Activated CD4-positive, alpha-beta memory T cell treated with anti-CD3 and anti-CD28 coated beads for 36 hours (primary cell): Measurements from ENCODE around the gene CADPS. TPM values are rescaled to one million over a fixed set of nuclear protein-coding genes. Genes with fewer than 3 reads are reported as not detected.

Experiments used
- CTCF ChIA-PET: fragments of 350-600 bp; sonication (Branson Sonifier 250); formaldehyde crosslinking; loops from one replicate; lab custom pipeline; 2021; ENCODE audit warnings: antibody characterized with exemption, inconsistent platforms; lab: Charles Lee
- POLR2A ChIA-PET: fragments of 350-600 bp; sonication (Branson Sonifier 250); formaldehyde crosslinking; loops from one replicate; lab custom pipeline; 2021; ENCODE audit warnings: antibody characterized with exemption; lab: Charles Lee
- DNase-seq: peaks from one replicate; pipeline ENCODE4 v3.0.0-alpha.2; 2020
- H3K27ac Mint-ChIP-seq: one replicate; pipeline ENCODE4 v1.8.0; 2021; ENCODE audit warnings: mixed read lengths
- H3K27me3 Mint-ChIP-seq: one replicate; pipeline ENCODE4 v1.8.0; 2021; ENCODE audit warnings: mixed read lengths
- H3K36me3 Mint-ChIP-seq: one replicate; pipeline ENCODE4 v1.8.0; 2021; ENCODE audit warnings: mixed read lengths
- H3K4me1 Mint-ChIP-seq: one replicate; pipeline ENCODE4 v1.8.0; 2021; ENCODE audit warnings: low read depth, mixed read lengths
- H3K4me3 Mint-ChIP-seq: one replicate; pipeline ENCODE4 v1.8.0; 2021; ENCODE audit warnings: mild to moderate bottlenecking, mixed read lengths
- H3K9me3 Mint-ChIP-seq: one replicate; pipeline ENCODE4 v1.8.0; 2021; ENCODE audit warnings: mixed read lengths
- intact Hi-C: fragments of 100-400 bp; cut with micrococcal nuclease; formaldehyde crosslinking; loops from one replicate; pipeline ENCODE4 v1.15.1; 2023
- total RNA-seq, 2 experiments: library from RNA; stranded (reverse); gene quantifications; one replicate each; pipeline ENCODE4 v1.2.3, GENCODE V29; 2021

The CADPS gene
- total RNA-seq, 2 experiments from 2014 or later, result not detected

DNA sequence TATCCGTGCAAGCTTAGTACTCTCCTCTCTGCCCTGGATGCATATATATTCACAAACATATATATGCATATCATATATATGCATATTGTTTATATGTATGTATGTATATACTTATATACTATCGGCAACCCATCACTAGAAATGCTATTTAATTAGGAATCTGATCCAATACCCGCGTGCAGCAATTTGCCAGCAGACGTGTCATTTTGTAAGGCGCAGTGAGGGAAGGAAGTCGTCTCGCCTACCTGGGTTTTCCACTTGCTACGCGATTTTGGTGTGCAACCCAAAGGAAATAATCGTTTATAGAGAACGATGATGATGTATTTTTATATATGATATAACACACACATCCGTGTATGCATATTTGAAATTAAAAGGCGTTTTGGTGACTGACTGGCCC is 496.3 kb downstream of the CADPS start:
- DNase-seq, result no peak

DNA sequence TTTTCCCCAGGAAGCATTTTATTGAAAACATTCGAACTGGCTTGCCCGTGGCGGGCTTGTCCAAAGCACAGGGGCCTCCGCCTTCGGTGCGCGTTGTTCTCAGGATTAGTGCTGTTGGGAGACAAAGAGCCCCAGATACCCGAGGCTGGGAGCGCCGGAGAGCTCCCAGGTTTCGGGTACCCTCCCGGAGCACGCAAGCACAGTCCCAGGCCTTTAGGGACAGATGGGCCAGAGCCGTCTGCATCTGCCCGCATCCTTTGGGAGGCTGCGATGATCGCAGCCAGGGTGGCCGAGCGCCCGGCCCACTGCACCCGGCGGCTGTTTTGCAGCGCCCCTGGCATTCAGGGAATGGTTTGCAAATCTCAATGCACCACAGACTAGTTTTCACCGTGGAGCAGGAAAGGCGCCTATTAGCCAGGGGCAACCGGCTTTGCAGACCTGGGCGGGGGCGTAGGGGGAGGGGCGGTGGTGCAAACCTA is 496.9 kb downstream of the CADPS start:
- H3K27me3 Mint-ChIP-seq, result peaks cover 69% of the 10 kb centered on the region
- DNase-seq, result no peak
- H3K4me3 Mint-ChIP-seq, result no peak overlapping the region
- POLR2A ChIA-PET, result no interaction called here
- CTCF ChIA-PET, result no interaction called here
- peaks cover 9% of the 10 kb centered on the region for H3K4me1 Mint-ChIP-seq
- H3K36me3 Mint-ChIP-seq, result no peaks in the 10 kb centered on the region
- no peaks in the 10 kb centered on the region for H3K9me3 Mint-ChIP-seq
- H3K27ac Mint-ChIP-seq, result no peak overlapping the region
- intact Hi-C loops, result no loop called here

More for the DNA sequence above, 496.3 kb downstream of the CADPS start:
- ChIA-PET CTCF (no interaction called here), POLR2A (no interaction called here)
- Mint-ChIP-seq H3K4me3 (no peak overlapping the region), H3K9me3 (no peaks in the 10 kb centered on the region), H3K4me1 (peaks cover 6% of the 10 kb centered on the region), H3K27ac (no peak overlapping the region), H3K27me3 (peaks cover 64% of the 10 kb centered on the region), H3K36me3 (no peaks in the 10 kb centered on the region)
- intact Hi-C loops, result no loop called here

DNA sequence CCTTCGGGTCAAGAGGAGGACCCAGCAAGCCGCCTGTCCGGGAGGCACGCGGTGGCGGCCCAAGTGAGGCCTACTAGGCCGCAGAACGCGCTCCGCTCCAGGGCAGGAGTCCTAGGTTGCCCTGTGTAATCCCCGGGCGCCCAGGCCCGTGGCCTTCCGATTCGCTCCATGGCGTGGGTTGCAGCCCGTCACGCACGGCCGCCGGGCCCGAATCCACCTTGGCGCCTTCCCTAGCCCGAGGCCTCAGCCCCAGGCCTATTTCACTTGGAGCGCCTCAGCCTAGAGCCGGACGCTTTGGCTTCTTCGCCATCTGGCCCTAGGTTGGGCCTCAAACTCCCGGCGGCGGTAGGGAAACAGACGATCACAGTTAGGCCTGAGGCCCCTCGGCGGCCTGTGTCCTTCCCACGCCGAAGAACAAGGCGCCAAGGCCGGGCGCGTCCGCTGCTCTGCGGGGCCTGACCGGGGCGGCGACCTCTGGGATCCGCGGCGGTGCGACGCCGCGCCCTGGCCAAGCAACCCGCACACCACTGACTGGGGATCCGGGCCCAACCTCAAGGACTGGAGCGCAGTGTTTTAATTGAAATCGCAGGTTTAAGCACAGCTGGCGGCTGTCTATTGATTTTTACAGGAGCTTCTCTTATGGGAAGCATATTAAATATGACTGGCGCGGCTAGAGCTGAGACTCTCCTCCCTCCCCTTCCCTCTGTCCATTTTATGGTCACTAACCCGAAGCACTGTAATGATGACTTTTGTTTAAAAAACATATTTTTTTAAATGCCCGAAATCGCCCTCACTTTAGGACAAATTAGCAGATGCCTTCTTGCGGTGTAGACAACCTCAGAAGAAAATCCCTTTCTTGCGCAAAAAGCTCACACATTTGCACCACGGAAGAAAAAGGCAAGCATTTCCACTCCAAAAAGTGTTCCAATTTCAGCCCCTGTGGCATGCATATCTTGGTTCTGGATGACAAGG is 498.0 kb downstream of the CADPS start:
- intact Hi-C loops, result no loop called here
- H3K9me3 Mint-ChIP-seq, result no peaks in the 10 kb centered on the region
- H3K27ac Mint-ChIP-seq, result no peak overlapping the region
- no peak overlapping the region for H3K4me3 Mint-ChIP-seq
- POLR2A ChIA-PET, result no interaction called here
- H3K4me1 Mint-ChIP-seq, result peaks cover 13% of the 10 kb centered on the region
- H3K36me3 Mint-ChIP-seq, result no peaks in the 10 kb centered on the region
- CTCF ChIA-PET, result no interaction called here
- DNase-seq, result no peak
- peaks cover 72% of the 10 kb centered on the region for H3K27me3 Mint-ChIP-seq

DNA sequence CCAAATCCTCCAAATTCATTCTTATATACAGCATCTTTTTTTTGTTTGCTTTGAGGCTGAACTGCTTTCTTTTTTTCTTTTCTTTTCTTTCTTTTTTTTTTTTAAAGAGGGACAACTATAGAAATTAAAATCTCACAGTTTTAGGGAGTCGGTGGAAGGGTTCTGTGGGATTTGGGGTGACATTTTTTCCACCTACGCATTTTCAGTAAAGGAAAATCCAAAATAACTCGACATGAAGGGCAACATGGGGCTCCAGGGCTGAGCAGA is 498.8 kb downstream of the CADPS start:
- peaks cover 13% of the 10 kb centered on the region for H3K4me1 Mint-ChIP-seq
- H3K36me3 Mint-ChIP-seq, result no peaks in the 10 kb centered on the region
- DNase-seq, result no peak
- POLR2A ChIA-PET, result no interaction called here
- intact Hi-C loops, result no loop called here
- H3K9me3 Mint-ChIP-seq, result no peaks in the 10 kb centered on the region
- CTCF ChIA-PET, result no interaction called here
- H3K27ac Mint-ChIP-seq, result no peak overlapping the region
- peaks cover 72% of the 10 kb centered on the region for H3K27me3 Mint-ChIP-seq
- H3K4me3 Mint-ChIP-seq, result no peak overlapping the region

DNA sequence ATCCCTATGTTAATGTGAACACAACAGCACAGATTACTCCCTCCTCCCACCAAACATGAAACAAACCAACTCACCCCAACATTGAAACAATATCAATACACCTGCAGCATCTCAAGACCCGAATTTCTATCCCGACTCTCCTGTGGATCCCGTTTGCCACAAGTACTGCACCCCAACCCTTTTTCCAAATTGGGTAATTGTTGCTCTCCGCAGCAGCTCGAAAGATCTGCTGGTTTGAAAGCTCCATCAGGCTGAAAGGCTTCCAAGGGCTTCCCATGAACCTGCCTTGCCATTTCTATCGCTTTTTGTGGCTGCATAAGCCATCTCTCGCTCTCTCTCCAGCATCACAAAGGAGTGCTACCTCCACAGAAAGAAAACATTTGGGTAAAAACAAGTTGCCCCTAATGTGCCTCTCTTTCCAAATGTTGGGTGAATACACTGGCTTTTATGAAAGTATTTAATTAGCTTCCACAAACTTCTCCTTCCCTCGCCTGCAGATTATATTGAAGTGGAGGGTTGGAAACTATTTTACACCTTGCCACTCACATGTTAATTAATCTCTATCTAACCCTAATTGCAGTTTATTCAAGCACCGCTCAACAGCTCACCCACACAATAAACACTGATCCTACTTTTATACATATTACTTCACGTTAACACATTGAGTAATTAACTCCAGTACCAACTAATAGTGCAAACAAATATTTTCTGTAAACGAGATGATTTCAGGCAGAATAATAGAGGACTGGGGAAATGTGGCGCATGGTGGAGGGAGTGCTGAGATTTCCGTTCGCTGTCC is 499.4 kb downstream of the CADPS start:
- peaks cover 73% of the 10 kb centered on the region for H3K27me3 Mint-ChIP-seq
- intact Hi-C loops, result no loop called here
- no peaks in the 10 kb centered on the region for H3K9me3 Mint-ChIP-seq
- no peak overlapping the region for H3K4me3 Mint-ChIP-seq
- POLR2A ChIA-PET, result no interaction called here
- CTCF ChIA-PET, result no interaction called here
- H3K27ac Mint-ChIP-seq, result no peak overlapping the region
- no peak for DNase-seq
- peaks cover 13% of the 10 kb centered on the region for H3K4me1 Mint-ChIP-seq
- H3K36me3 Mint-ChIP-seq, result no peaks in the 10 kb centered on the region

DNA sequence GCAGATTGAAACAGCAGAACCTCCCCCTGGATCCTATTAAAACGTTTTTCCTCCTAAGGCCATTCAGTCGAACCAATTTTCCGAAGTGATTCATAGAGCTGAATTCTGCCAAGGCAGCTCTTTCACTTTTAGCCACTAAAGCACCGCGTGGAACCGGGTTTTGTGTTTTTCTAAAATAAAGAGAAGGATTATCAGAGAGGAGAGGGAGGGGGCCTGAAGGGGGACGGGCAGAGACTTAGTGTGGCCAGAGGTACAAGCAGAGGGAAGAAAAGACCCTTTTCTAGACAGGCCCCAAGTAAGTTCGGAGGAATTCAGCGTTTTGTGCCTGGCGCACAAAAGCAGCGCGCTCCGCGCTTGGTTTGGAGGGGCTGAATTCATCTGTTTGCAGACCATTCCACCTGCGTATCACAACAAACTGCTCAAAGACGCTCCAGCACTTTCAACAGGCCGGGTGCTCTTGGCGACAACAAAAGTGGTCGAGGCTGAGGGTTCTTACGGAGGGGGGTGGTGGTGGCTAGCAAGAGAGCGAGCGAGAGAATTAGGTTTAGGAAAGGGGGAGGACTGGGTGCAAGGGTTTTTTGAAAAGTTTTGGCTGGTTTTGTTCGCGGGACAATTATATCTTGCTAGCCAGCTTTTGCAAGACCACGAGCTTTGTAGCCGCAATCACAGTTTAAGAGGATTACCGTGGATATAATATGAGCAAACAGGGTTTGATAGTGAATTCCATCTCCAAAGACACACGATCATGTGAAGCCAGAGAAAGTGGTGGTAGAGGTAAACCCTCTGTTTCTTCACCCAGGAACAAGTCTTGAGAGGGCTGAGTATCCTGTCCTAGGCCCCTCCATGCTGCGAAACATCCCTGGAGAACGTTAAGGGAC is 500.6 kb downstream of the CADPS start:
- Mint-ChIP-seq H3K27me3 (peaks cover 73% of the 10 kb centered on the region), H3K36me3 (no peaks in the 10 kb centered on the region), H3K27ac (no peak overlapping the region), H3K9me3 (no peaks in the 10 kb centered on the region), H3K4me3 (no peak overlapping the region), H3K4me1 (peaks cover 13% of the 10 kb centered on the region)
- intact Hi-C loops, result no loop called here
- no peak for DNase-seq
- ChIA-PET POLR2A (no interaction called here), CTCF (no interaction called here)

DNA sequence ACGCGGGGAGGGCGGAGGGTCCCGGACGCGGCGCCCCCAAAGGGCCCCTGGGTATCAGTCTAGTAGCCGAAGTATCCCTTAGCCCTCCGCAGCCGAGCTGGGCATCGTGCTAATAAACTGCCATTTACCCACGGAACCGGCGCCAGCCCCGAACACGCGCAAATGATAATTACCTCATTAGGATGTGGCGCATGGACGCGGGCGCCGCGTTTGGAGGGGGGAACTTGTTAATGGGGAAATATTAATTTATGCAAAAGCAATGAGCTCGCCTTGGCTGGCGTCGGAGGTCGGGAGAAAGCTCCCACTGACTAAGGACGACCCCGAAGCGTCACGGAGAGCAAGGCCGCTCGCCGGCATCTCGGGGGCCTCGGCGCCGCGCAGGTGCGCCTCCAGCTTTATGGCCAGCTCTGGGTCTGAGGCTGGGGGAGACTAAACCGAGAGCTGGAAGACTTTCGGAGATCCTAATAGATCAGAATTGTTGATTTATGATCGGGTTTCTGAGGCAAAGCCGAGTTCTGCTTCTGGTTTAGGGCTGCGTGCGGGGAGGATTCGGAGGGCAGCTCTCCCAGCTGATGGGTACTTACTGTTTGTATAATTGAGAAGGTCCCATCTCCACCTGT is 501.4 kb downstream of the CADPS start:
- DNase-seq, result no peak
- ChIA-PET CTCF (no interaction called here), POLR2A (no interaction called here)
- intact Hi-C loops, result no loop called here
- no peaks in the 10 kb centered on the region for H3K36me3 Mint-ChIP-seq
- H3K4me3 Mint-ChIP-seq, result no peak overlapping the region
- no peaks in the 10 kb centered on the region for H3K9me3 Mint-ChIP-seq
- peaks cover 71% of the 10 kb centered on the region for H3K27me3 Mint-ChIP-seq
- H3K4me1 Mint-ChIP-seq, result peaks cover 13% of the 10 kb centered on the region
- H3K27ac Mint-ChIP-seq, result no peak overlapping the region

DNA sequence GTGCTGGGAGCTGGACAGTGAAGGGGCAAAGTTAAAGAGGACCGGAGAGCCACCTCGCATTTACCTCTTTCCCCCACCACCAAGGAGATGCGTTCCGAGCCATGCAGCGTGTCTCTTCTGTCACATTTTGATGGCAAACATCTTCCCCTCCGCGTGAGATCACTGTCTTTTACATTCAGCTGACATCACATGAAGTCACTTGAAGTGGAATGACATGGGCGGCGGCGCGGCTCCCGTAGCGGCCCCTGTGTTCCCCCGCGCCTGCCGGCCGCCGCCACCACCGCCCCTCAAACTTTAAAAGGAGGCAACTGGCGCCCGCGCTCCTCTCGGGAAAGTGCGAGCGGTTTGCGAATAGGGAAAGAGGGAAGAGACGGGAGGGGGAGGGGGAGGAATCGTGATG is 502.0 kb downstream of the CADPS start, which contains the start of gene FEZF2:
Gene FEZF2 (minus strand): TSS at position 336 of the 400 bp plus-strand sequence. CDS start 682 bp downstream, outside the sequence.
- Mint-ChIP-seq H3K36me3 (no peaks in the 10 kb centered on the region), H3K9me3 (no peaks in the 10 kb centered on the region), H3K4me3 (no peak within 1 kb of the TSS), H3K27ac (no peak within 1 kb of the TSS), H3K27me3 (peaks cover 74% of the 10 kb centered on the region), H3K4me1 (peaks cover 13% of the 10 kb centered on the region)
- ChIA-PET POLR2A (no interaction called here), CTCF (no interaction called here)
- no peak for DNase-seq
- intact Hi-C loops, result no loop called here

DNA sequence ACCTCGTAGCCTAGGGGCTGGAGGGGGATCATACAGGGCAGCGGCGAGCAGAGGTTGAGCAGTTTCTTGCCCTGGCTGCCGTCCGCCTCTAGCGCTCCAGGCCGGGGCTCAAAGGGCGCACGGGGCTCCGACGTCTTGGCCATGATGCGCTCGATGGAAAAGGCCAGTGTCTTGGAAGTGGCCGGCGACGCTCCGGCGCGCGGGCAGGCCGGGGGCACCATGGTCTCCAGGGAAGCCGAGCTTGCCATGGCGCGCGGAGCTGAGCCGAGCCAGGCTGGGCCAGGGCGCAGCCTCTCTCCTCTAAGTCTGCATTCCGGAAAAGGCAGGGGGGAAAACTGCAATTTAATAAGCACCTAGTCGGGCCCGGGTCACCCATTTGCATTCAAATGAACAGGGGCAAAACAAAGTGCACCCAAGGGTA is 502.6 kb downstream of the CADPS start:
- no peaks in the 10 kb centered on the region for H3K36me3 Mint-ChIP-seq
- peaks cover 76% of the 10 kb centered on the region for H3K27me3 Mint-ChIP-seq
- intact Hi-C loops, result no loop called here
- peaks cover 13% of the 10 kb centered on the region for H3K4me1 Mint-ChIP-seq
- H3K9me3 Mint-ChIP-seq, result no peaks in the 10 kb centered on the region
- DNase-seq, result no peak
- POLR2A ChIA-PET, result no interaction called here
- no peak overlapping the region for H3K27ac Mint-ChIP-seq
- no peak overlapping the region for H3K4me3 Mint-ChIP-seq
- CTCF ChIA-PET, result no interaction called here

DNA sequence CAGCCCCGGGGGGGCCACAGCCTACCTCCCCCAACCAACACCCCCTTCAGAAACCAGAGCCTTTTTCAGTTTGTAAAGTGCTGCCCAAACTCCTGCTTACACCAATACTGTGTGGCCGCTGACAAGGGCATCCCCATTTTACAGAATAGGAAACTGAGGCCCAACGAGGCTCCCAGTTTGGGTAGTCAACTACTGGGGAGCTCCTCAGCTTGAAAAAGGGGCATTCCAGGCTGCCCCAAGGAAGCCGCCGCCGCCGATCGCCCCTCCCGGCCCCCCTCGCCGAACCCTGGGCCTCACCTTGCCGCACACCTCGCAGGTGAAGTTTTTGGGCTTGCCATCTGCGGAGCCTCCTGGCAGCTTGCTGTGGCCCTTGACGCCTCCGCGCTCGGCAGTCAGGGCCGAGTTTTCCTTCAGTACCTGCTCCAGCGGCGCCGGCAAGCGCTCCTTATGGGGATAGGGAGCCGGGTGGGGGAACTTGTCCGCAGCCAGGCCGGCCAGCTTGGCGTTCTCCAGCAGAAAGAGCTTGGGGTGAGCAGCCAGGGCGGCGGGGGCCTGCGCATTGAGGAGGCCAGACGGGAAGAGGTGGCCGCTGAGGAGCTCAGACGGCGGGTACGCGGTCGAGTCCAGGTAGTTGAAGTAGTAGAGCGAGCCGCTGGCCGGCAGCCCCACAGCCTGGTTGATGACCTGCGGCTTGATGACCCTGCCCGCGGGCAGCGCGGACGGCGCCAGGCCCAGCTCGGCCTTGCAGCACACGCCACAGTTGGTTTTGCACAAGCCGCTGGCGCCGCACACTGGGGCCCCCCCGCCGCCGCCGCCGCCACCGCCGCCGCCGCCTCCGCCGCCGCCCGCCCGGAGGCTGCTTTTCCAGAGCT is 503.3 kb downstream of the CADPS start:
- Mint-ChIP-seq H3K4me3 (no peak overlapping the region), H3K27me3 (peaks cover 78% of the 10 kb centered on the region), H3K4me1 (peaks cover 13% of the 10 kb centered on the region), H3K9me3 (no peaks in the 10 kb centered on the region), H3K27ac (no peak overlapping the region), H3K36me3 (no peaks in the 10 kb centered on the region)
- DNase-seq, result no peak
- CTCF ChIA-PET, result no interaction called here
- intact Hi-C loops, result no loop called here
- POLR2A ChIA-PET, result no interaction called here
